K562 (cell line): ENCODE measurements around the gene SEC31A. TPM values are rescaled to one million over a fixed set of nuclear protein-coding genes. Genes with fewer than 3 reads are reported as not detected.

Experiments used
- ATAC-seq: fragments of 200-7000 bp; cut with Tn5 transposase; 3 replicates; pipeline ENCODE4 v1.9.1; 2020; ENCODE audit warnings: moderate library complexity
- BruUV-seq: library from RNA; stranded (reverse); fragments of 400-500 nt; replicated peaks from 2 replicates; lab custom pipeline; 2021; lab: Mats Ljungman, UMichigan
- CTCF ChIA-PET: fragments of 300-600 bp; formaldehyde crosslinking; extraction: SDS; loops from one replicate; lab custom pipeline; 2021; ENCODE audit warnings: low intra/inter-chr PET ratio; lab: Yijun Ruan, JAX
- POLR2A ChIA-PET: fragments of 300-600, 350-650 bp; sonication (Branson Sonifier 250); formaldehyde crosslinking; extraction: SDS; loops from one replicate; lab custom pipeline; 2021; ENCODE audit warnings: antibody characterized with exemption, inconsistent platforms; lab: Yijun Ruan, JAX
- DNase-seq, 4 experiments: peaks; one replicate each; pipeline versions ENCODE4 v3.0.0 to v3.0.0-alpha.2; 2011 to 2018; ENCODE audit warnings: low spot score in 3 of 4, mixed read lengths in 3 of 4; ENCODE audit errors: extremely low read depth in 1 of 4
- FAIRE-seq: peaks from 2 replicates; lab custom pipeline; 2011; peaks lifted over from hg19 to GRCh38; lab: Jason Lieb, UNC
- H2AFZ ChIP-seq: 2 replicates; pipeline ENCODE4 v1.6.0; 2011; ENCODE audit warnings: low read depth, low read length, control low read depth, inconsistent platforms
- H3K27ac ChIP-seq: fragments of 200-600 bp; 3 replicates; pipeline ENCODE4 v1.8.0; 2011; ENCODE audit warnings: low read depth, mild to moderate bottlenecking, control low read depth, inconsistent platforms, low read length, moderate library complexity, mixed read lengths; ENCODE audit errors: extremely low read depth
- H3K27me3 ChIP-seq, 2 experiments: fragments of 300-600 bp in 1 of 2; 2 replicates in 1 of 2; 3 replicates in 1 of 2; pipeline versions ENCODE4 v1.6.0 to v1.8.0; 2011; ENCODE audit warnings: inconsistent platforms in 2 of 2, low read length in 2 of 2, mild to moderate bottlenecking in 1 of 2, mixed read lengths in 1 of 2, moderate library complexity in 1 of 2; ENCODE audit not compliant: control insufficient read depth in 2 of 2, insufficient read depth in 2 of 2
- H3K36me3 ChIP-seq: fragments of 300-600 bp; 3 replicates; pipeline ENCODE4 v1.8.0; 2011; ENCODE audit warnings: mild to moderate bottlenecking, low read length, inconsistent platforms; ENCODE audit not compliant: control insufficient read depth, insufficient read depth
- H3K4me1 ChIP-seq, 2 experiments: fragments of 200-600 bp in 1 of 2; replicated peaks in 1 of 2; 2 replicates in 1 of 2; 3 replicates in 1 of 2; pipeline versions ENCODE4 v1.5.1 to v1.8.0; 2011; ENCODE audit warnings: inconsistent platforms in 2 of 2, low read length in 2 of 2, mild to moderate bottlenecking in 1 of 2, mixed read lengths in 1 of 2, moderate library complexity in 1 of 2; ENCODE audit not compliant: control insufficient read depth in 2 of 2, insufficient read depth in 2 of 2
- H3K4me2 ChIP-seq: 2 replicates; pipeline ENCODE4 v1.6.1; 2011; ENCODE audit warnings: low read length, control low read depth, inconsistent platforms, mixed read lengths; ENCODE audit not compliant: insufficient read depth
- H3K4me3 ChIP-seq: fragments of 200-600 bp; sonication (generic), shearing (Covaris generic); 2 replicates; pipeline ENCODE4 v1.5.1; 2016; ENCODE audit warnings: control low read depth, inconsistent platforms
- H3K79me2 ChIP-seq: fragments of 200-600 bp; 3 replicates; pipeline ENCODE4 v1.8.0; 2011; ENCODE audit warnings: low read length, inconsistent platforms; ENCODE audit not compliant: control insufficient read depth, insufficient read depth
- H3K9ac ChIP-seq, 2 experiments: 2 replicates each; pipeline versions ENCODE4 v1.6.0 to v1.6.1; 2011; ENCODE audit warnings: low read depth in 2 of 2, low read length in 2 of 2, control low read depth in 1 of 2, inconsistent platforms in 1 of 2, mild to moderate bottlenecking in 1 of 2, mixed read lengths in 1 of 2; ENCODE audit not compliant: insufficient read depth in 1 of 2
- H3K9me1 ChIP-seq: one replicate; pipeline ENCODE4 v1.6.0; 2011; ENCODE audit warnings: inconsistent platforms, mild to moderate bottlenecking, low read length, moderate library complexity; ENCODE audit not compliant: control insufficient read depth, insufficient read depth
- H3K9me3 ChIP-seq: replicated peaks from 2 replicates; pipeline ENCODE4 v1.5.1; 2011; ENCODE audit warnings: low read depth, low read length, inconsistent platforms; ENCODE audit not compliant: control insufficient read depth, insufficient read depth
- H4K20me1 ChIP-seq: replicated peaks from 2 replicates; pipeline ENCODE4 v1.6.1; 2011; ENCODE audit warnings: low read length, inconsistent platforms, mixed read lengths; ENCODE audit not compliant: control insufficient read depth, insufficient read depth
- BHLHE40 ChIP-seq: IDR thresholded peaks from 2 replicates; pipeline ENCODE4 v1.6.1; 2011; ENCODE audit warnings: low read length, improper control_type of control experiment
- E2F1 ChIP-seq: sonication (generic); formaldehyde crosslinking; IDR thresholded peaks from 2 replicates; pipeline ENCODE4 v1.8.1; 2023; ENCODE audit warnings: mild to moderate bottlenecking, missing genetic modification reagents, moderate library complexity
- EZH2 ChIP-seq: IDR thresholded peaks from 2 replicates; pipeline ENCODE4 v1.6.1; 2012; ENCODE audit warnings: low read depth, mild to moderate bottlenecking, inconsistent platforms, low read length, borderline replicate concordance
- HES1 ChIP-seq: fragments of 450-650 bp; IDR thresholded peaks from 2 replicates; pipeline ENCODE4 v1.6.1; 2016; ENCODE audit warnings: low read depth, mild to moderate bottlenecking, moderate library complexity
- PRMT5 ChIP-seq: sonication (generic); formaldehyde crosslinking; IDR thresholded peaks from 2 replicates; pipeline ENCODE4 v1.5.0; 2020; ENCODE audit warnings: missing genetic modification reagents
- ZNF12 ChIP-seq: sonication (generic); formaldehyde crosslinking; IDR thresholded peaks from 2 replicates; pipeline ENCODE4 v1.4.0; 2020; ENCODE audit warnings: mild to moderate bottlenecking, missing genetic modification reagents
- ZNF324 ChIP-seq: fragments of 250-450 bp; sonication (Bioruptor Pico); IDR thresholded peaks from 2 replicates; pipeline ENCODE4 v1.4.0; 2020; ENCODE audit warnings: mild to moderate bottlenecking
- ZNF561 ChIP-seq: fragments of 450-650 bp; formaldehyde crosslinking; conservative IDR thresholded peaks from 2 replicates; pipeline ENCODE4 v1.4.0; 2020; ENCODE audit warnings: mild to moderate bottlenecking, moderate library complexity
- in situ Hi-C: fragments of 300-500 bp; cut with MboI; formaldehyde crosslinking; loops from 4 replicates; pipeline ENCODE4 v1.15.0; 2018; ENCODE audit warnings: inconsistent platforms, mixed read lengths
- intact Hi-C: fragments of 100-400 bp; cut with micrococcal nuclease; formaldehyde crosslinking; loops from 2 replicates; pipeline ENCODE4 v1.14.2; 2022
- polyA plus RNA-seq, 8 experiments: library from polyadenylated mRNA; depleted of rRNA in 4 of 8; stranded (reverse) in 5 of 8; unstranded in 3 of 8; fragments of >200 nt; fragmentation: Nextera tagmentation in 2 of 8; fragmentation: Illumina TruSeq in 1 of 8; extraction: Ambion mirVana in 2 of 8; extraction: Trizol in 1 of 8; gene quantifications; 2 replicates each; pipeline versions ENCODE4 v1.2.1 to v1.2.3, GENCODE V29; 2011 to 2014; ENCODE audit warnings: inconsistent platforms in 1 of 8, missing spikeins in 1 of 8
- total RNA-seq, 7 experiments: library from RNA; depleted of rRNA in 6 of 7; stranded (reverse); fragments of >200 nt in 6 of 7; fragmentation: Illumina TruSeq in 2 of 7; extraction: Trizol in 2 of 7; gene quantifications; 2 replicates each; pipeline versions ENCODE4 v1.2.1 to v1.2.3, GENCODE V29; 2011 to 2021; ENCODE audit warnings: low replicate concordance in 1 of 7

SEC31A gene
- total and polyA plus RNA-seq, 9 of the 15 experiments (the other 6 are each of a cell fraction or from before 2014, with no cell fraction given): 78.9 to 241 (median 173) TPM

- TF ChIP-seq PRMT5 (CRISPR knock-in tag) (no peak), ZNF12 (CRISPR knock-in tag) (no peak), E2F1 (CRISPR knock-in tag) (no peak), BHLHE40 (no peak)
Observed at GRCh38 chr4:82939414-82939813, 48.5 kb upstream of the SEC31A start (continued).

GRCh38 chr4:82934441-82934840 is 43.5 kb upstream of the SEC31A start:
- ATAC-seq (no peak), DNase-seq (no peak), FAIRE-seq (no peak)
- Histone ChIP-seq H3K27me3 (no peaks in the 10 kb centered on the region), H3K79me2 (no peaks in the 10 kb centered on the region), H2AFZ (no peak overlapping the region), H3K36me3 (peaks cover 72% of the 10 kb centered on the region), H3K4me2 (no peak overlapping the region), H3K9ac (no peak overlapping the region), H3K9me3 (no peaks in the 10 kb centered on the region), H3K4me1 (no peaks in the 10 kb centered on the region), H3K9me1 (no peaks in the 10 kb centered on the region), H3K27ac (no peak overlapping the region), H3K4me3 (no peak overlapping the region), H4K20me1 (no peaks in the 10 kb centered on the region)
- in situ Hi-C loops (no loop called here), intact Hi-C loops (no loop called here)
- CTCF ChIA-PET: no interaction called here
- BruUV-seq: no TSS peak
- POLR2A ChIA-PET: interaction anchor here (1.0 kb wide), 1 partner anchor 25 kb away, joined by 3 read pairs; no protein-coding TSS in a partner anchor
- TF ChIP-seq EZH2: no peak
- no peak for TF ChIP-seq HES1
- TF ChIP-seq ZNF561: no peak
- TF ChIP-seq ZNF324: no peak
